GM19463 (cell line): Measurements from ENCODE around the gene RYR2.

Experiments
- ATAC-seq: cut with Tn5 transposase; IDR thresholded peaks from one replicate; pipeline ENCODE4 v1.9.1; 2021; ENCODE audit warnings: mild to moderate bottlenecking, moderate library complexity; ENCODE audit not compliant: unreplicated experiment

The RYR2 gene

DNA sequence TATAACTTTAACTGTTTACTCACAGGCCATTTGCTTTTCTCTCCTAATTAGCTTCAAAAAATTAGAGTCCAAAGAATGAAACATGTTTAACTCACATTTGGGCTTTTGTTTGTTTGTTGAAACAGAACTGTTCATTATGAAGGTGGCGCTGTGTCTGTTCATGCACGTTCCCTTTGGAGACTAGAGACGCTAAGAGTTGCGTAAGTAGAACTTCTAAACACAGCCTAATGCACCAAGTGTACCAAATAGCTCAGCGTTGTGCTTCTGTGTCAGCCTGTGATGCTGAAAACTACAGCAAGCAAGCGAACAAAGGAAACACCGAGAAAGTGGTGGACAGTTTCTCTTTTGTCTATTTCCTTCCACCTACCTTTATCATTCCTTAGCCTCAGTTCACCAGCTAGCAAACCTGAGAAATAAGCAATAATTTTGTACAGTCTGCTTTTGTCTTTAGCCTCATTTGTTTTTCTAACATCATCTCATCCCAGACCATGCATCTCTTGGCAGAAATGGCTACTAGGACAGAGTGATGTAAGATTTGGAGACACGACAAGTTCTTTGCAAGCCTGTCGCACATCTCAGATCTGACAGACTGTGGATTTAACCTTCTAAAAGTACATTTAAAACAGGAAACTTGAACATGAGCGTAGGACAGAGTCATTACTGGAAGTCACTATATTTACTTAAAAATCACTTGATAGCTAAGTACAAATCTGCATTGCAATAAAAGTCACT, 375.1 kb downstream of the RYR2 start:
- no peak for ATAC-seq

- no peak for ATAC-seq
Observed at GRCh38 chr1:237428809-237429208, 386.8 kb downstream of the RYR2 start.

DNA sequence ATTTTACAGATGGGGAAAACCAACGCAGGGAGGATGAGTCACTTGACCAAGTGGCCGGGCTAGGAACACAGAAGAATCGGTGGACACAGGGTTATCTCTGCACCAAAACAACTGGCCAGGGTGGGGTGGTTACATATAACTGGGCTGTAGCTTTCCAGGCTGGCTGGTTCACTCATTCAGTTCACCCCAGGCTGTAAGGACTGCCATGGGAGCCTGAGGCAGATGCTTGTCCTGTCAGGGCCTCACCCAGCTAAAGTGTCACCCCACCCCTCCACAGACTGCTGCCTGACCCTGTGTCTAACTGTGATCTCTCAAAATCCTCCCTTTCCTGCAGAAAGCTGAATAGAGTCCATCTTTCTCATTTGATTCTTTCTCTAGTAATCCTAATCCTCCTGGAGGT, 387.3 kb downstream of the RYR2 start:
- ATAC-seq, result no peak

- ATAC-seq, result no peak
Observed at GRCh38 chr1:237431448-237431847, 389.5 kb downstream of the RYR2 start.

- ATAC-seq, result no peak
Observed at GRCh38 chr1:237440346-237440745, 398.4 kb downstream of the RYR2 start.

- ATAC-seq, result no peak
Observed at GRCh38 chr1:237444120-237444790, 402.3 kb downstream of the RYR2 start.

DNA sequence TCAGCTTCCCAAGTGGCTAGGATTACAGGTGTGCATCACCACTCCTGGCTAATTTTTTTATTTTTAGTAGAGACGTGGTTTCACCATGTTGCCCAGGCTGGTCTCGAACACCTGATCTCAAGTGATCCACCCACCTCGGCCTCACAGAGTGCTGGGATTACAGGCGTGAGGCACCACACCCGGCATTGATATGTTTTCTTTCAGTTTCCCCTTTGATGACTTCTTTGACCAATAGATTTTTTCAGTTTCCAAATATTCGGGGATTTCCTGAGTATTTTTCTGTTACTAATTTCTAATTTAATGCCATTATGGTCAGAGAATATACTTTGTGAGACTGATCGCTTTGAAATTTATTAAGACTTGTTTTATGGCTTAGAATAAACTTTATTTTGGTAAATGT, 406.1 kb downstream of the RYR2 start:
- ATAC-seq, result no peak

DNA sequence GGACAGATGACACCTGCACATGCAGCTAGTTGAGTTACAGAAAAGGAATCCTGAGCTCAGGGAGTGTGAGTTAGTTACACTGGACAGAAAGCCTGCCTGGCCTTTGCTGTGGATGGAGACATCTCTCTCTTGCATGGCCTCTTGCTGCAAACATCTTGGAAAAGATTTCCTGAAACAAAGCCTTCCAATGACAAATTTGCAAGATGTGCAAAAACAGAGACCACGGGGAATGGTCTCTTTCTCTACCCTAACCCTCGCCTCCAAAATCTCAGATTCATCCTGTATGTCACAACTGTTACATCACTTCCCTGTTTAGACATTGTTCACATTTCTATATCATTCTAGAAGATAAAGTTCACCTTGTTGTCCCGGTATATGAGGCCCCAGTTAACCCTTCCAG, 415.6 kb downstream of the RYR2 start:
- no peak for ATAC-seq

- ATAC-seq, result no peak
Observed at GRCh38 chr1:237467320-237467719, 425.3 kb downstream of the RYR2 start.

DNA sequence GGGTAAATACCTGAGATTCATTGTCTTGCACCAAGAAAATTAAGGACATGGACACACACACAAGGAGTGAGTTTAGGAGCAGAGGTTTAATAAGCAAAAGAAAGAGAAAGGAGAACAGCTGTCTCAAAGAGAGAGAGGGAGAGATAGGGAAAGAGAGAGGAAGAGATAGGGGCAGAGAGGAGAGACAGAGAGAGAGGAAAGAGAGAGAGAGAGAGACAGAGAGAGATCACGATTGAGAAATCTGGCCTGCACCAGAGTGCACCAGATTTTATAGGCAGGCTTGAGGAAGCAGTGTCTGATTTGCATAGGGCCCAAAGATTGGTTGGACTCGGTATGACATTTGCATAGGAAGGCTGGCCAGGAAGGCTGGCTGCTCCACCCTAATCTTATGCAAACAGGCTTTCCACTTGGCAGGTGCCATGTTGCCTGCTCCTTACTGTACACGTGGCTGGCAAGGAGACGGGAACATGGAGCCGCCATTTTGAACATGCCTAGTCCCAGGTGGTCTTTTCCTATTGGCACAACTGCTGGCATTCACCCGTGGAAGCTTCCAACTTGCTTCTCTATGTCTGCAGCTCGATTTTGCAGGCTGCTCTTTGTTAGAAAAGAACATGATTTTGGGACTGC, 428.8 kb downstream of the RYR2 start:
- no peak for ATAC-seq

- no peak for ATAC-seq
Observed at GRCh38 chr1:237471377-237471776, 429.4 kb downstream of the RYR2 start.

- ATAC-seq, result no peak
Observed at GRCh38 chr1:237471956-237472355, 430.0 kb downstream of the RYR2 start.

DNA sequence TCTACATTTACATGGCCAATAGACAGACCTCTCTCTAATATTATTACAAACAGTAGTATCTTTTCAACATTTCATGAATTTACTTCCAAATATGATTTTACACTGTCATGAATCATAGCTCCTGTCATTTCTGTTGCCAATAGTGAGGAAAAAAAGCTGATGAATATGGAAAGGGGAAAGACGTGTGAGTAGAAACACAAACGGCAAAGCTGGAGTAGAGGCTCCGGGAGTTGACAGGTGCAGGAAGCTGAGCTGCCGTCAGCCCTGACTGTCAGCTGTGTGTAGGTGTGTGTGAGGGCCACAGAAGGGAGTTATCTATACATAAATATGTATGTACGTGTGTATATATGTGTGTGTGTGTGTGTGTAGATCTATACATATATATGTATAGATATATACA, 431.9 kb downstream of the RYR2 start:
- no peak for ATAC-seq

DNA sequence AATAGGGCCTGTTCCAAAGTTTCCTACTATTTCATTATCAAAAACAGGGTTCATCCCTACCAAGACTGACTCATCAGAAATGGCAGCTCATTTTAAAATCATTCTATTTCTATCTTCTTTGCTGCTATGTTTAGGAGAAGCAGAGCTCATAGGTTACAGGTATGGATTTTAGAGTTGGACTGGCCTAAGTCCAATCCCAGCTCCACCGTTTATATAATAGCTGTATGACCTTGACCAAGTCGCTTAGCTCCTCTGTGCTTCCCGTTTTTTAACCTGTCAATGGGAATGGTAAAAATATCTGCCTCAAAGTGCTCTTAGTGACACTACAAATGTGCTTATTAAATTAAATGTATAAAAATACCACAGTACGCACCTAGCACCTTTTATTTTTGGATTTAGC, 436.1 kb downstream of the RYR2 start:
- ATAC-seq, result no peak

- ATAC-seq, result no peak
Observed at GRCh38 chr1:237478842-237479241, 436.9 kb downstream of the RYR2 start.

DNA sequence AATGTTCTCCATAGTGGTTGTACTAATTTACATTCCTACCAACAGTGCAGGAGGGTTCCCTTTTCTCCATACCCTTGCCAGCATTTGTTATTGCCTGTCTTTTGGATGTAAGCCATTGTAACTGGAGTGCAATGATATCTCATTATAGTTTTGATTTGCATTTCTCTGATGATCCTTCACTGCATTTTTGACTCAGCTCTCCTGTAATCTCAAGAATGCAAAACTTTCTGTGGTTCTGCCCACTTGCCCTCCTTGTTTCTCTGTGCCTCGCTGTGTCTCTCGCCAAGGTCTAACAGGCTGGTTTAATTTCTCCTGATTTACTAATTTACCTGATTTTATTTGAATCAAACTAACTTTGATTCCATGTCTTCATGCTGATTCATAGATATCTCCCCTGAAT, 440.8 kb downstream of the RYR2 start:
- no peak for ATAC-seq

- ATAC-seq, result no peak
Observed at GRCh38 chr1:237492359-237492758, 450.4 kb downstream of the RYR2 start.

GRCh38 chr1:237500566-237500965, 458.6 kb downstream of the RYR2 start:
- no peak for ATAC-seq

DNA sequence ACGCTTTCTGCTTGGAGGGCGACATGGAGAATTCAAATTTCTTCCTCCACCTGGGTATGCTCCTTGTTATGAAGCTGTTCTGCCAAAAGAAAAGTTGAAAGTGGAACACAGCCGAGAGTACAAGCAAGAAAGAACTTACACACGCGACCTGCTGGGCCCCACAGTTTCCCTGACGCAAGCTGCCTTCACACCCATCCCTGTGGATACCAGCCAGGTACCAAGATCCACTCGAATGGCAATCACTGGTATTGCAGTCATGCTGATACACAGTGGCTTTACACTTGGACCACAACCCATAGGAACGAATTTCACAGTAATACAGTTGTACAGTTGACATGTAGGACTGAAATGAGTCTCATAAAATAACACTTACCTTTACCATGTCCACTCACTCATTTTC, 461.3 kb downstream of the RYR2 start:
- ATAC-seq, result no peak

- peak; percentile 89 for ATAC-seq
Observed at GRCh38 chr1:237507005-237507404, 465.0 kb downstream of the RYR2 start.

DNA sequence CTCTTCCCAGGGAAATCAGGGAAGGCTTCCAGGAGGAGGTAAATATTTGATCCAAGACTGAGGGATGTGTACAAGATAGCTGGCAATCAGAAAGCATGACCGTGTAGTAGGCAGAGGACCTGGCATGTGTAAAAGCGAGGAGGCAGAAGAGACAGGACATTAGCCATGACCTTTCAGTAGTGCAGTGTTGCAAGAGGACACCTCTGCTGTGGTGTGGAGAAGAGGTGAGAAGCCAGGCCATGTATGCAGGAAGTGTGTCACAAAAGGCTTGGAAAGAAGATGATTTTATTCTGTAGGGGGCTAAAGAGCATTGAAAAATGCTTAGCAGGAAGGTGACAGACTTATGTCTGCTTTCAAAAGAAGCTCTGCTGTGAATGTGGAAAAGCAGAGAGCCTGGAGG, 467.8 kb downstream of the RYR2 start:
- no peak for ATAC-seq

- ATAC-seq, result no peak
Observed at GRCh38 chr1:237525102-237525501, 483.1 kb downstream of the RYR2 start.
